ENCODE data around the gene OPHN1. TPM values are rescaled to one million over a fixed set of nuclear protein-coding genes. Genes with fewer than 3 reads are reported as not detected.

The OPHN1 gene
- polyA plus RNA-seq, 1 donor from 2014 or later, result 7.6 TPM

- H4K20me1 ChIP-seq (ENCODE audit: insufficient read depth), result no peaks in the 10 kb centered on the region
- H2AFZ ChIP-seq (ENCODE audit: low read depth, low read length), result no peak overlapping the region
- no peaks in the 10 kb centered on the region for H3K27me3 ChIP-seq (ENCODE audit: insufficient read depth, low read depth, low read length)
- TF ChIP-seq MXI1 (conservative IDR thresholded peaks at IDR 0.05; ENCODE audit: poor library complexity, severe bottlenecking) (no peak), SMC3 (conservative IDR thresholded peaks at IDR 0.05; ENCODE audit: poor library complexity) (no peak), EZH2 (IDR thresholded peaks at IDR 0.05; ENCODE audit: borderline replicate concordance, insufficient read depth, low read length, poor library complexity, severe bottlenecking) (no peak), REST (IDR thresholded peaks at IDR 0.05; ENCODE audit: borderline replicate concordance) (no peak), CTCF (IDR thresholded peaks at IDR 0.05; ENCODE audit: poor library complexity, severe bottlenecking) (no peak), RAD21 (conservative IDR thresholded peaks at IDR 0.05) (no peak), EP300 (conservative IDR thresholded peaks at IDR 0.05; ENCODE audit: poor library complexity, severe bottlenecking) (no peak), POLR2AphosphoS5 (IDR thresholded peaks at IDR 0.05) (no peak), TAF1 (IDR thresholded peaks at IDR 0.05; ENCODE audit: low read depth) (no peak)
- no peak overlapping the region for H3K27ac ChIP-seq (ENCODE audit: low read length)
- no peaks in the 10 kb centered on the region for H3F3A ChIP-seq (ENCODE audit: insufficient read depth, low read length, poor library complexity, severe bottlenecking)
- no peaks in the 10 kb centered on the region for H3K9me2 ChIP-seq (ENCODE audit: insufficient read depth, low read length)
- no peaks in the 10 kb centered on the region for H3K9me3 ChIP-seq (ENCODE audit: low read length)
- no peak overlapping the region for H3K4me2 ChIP-seq (ENCODE audit: low read length)
- no peaks in the 10 kb centered on the region for H3K79me2 ChIP-seq (replicated peaks; ENCODE audit: insufficient read depth, low read length)
- no peak overlapping the region for H3K4me3 ChIP-seq (ENCODE audit: low read length)
- H3K36me3 ChIP-seq (ENCODE audit: insufficient read depth, low read length), result no peaks in the 10 kb centered on the region
- no peak overlapping the region for H3K9ac ChIP-seq (ENCODE audit: low read length)
These were observed 224.3 kb downstream of the OPHN1 start for GRCh38 chrX:68209008-68209407.

- TF ChIP-seq MXI1 (conservative IDR thresholded peaks at IDR 0.05; ENCODE audit: poor library complexity, severe bottlenecking) (no peak), EP300 (conservative IDR thresholded peaks at IDR 0.05; ENCODE audit: poor library complexity, severe bottlenecking) (no peak), CTCF (IDR thresholded peaks at IDR 0.05; ENCODE audit: poor library complexity, severe bottlenecking) (no peak), TAF1 (IDR thresholded peaks at IDR 0.05; ENCODE audit: low read depth) (no peak), REST (IDR thresholded peaks at IDR 0.05; ENCODE audit: borderline replicate concordance) (no peak), RAD21 (conservative IDR thresholded peaks at IDR 0.05) (no peak), POLR2AphosphoS5 (IDR thresholded peaks at IDR 0.05) (no peak), EZH2 (IDR thresholded peaks at IDR 0.05; ENCODE audit: borderline replicate concordance, insufficient read depth, low read length, poor library complexity, severe bottlenecking) (no peak), SMC3 (conservative IDR thresholded peaks at IDR 0.05; ENCODE audit: poor library complexity) (no peak)
- no peaks in the 10 kb centered on the region for H3K27me3 ChIP-seq (ENCODE audit: insufficient read depth, low read depth, low read length)
- no peaks in the 10 kb centered on the region for H3K9me3 ChIP-seq (ENCODE audit: low read length)
- no peak overlapping the region for H3K27ac ChIP-seq (ENCODE audit: low read length)
- no peaks in the 10 kb centered on the region for H4K20me1 ChIP-seq (ENCODE audit: insufficient read depth)
- H3K9ac ChIP-seq (ENCODE audit: low read length), result no peak overlapping the region
- H3K4me2 ChIP-seq (ENCODE audit: low read length), result no peak overlapping the region
- H3K4me3 ChIP-seq (ENCODE audit: low read length), result no peak overlapping the region
- no peaks in the 10 kb centered on the region for H3K79me2 ChIP-seq (replicated peaks; ENCODE audit: insufficient read depth, low read length)
- H2AFZ ChIP-seq (ENCODE audit: low read depth, low read length), result no peak overlapping the region
- no peaks in the 10 kb centered on the region for H3K36me3 ChIP-seq (ENCODE audit: insufficient read depth, low read length)
- no peaks in the 10 kb centered on the region for H3F3A ChIP-seq (ENCODE audit: insufficient read depth, low read length, poor library complexity, severe bottlenecking)
- H3K9me2 ChIP-seq (ENCODE audit: insufficient read depth, low read length), result no peaks in the 10 kb centered on the region
These were observed 228.7 kb downstream of the OPHN1 start for GRCh38 chrX:68204521-68205038.
